HK-2 (cell line): Measurements from ENCODE around the gene OAF.
A peak's percentile ranks its signal among the peaks of the same experiment; 100 is the strongest.

Source experiments
- DNase-seq: peaks from one replicate; pipeline ENCODE4 v3.0.0-alpha.2; 2018; ENCODE audit not compliant: unreplicated experiment

Gene OAF

DNA sequence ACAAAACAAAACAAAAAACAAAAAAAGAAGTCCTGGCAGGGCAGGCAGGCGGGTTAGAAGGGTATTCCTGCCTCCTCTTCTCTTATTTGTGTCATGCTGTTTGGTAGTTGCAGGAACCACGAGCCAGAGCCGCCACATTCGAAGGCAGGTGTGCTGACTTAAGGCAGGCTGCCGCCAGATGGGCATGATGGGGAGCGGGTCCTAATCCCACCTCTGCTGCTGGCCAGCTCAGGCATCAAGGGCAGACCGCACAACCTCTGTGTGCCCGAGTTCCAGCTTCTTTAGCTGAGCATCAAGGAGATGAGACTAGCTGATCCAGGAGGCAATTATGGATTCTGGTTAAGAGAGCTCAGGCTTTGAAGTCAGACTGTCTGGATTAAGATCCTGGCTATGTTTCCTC is 12.1 kb downstream of the OAF start:
- DNase-seq, result no peak

GRCh38 chr11:120223793-120224192 is 13.0 kb downstream of the OAF start:
- DNase-seq, result no peak

DNA sequence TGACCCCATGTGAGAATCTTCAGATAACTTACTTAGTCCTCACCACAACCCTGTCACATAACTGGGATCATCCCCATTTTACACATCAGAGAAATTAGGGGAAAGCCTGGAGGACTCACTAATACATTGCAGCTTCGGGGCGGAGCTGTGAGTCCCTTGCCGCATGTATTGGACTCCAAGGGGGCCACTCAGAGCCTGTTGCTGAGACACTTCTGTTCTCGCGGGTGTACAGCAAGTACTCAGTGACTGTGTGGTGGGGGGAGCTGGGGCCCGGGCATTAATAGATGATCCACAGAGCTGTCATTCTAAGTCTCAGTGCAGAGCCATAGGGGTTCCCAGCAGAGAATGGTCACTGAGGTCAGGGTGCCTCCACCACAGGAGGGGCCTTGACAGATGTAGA is 13.5 kb downstream of the OAF start:
- no peak for DNase-seq

DNA sequence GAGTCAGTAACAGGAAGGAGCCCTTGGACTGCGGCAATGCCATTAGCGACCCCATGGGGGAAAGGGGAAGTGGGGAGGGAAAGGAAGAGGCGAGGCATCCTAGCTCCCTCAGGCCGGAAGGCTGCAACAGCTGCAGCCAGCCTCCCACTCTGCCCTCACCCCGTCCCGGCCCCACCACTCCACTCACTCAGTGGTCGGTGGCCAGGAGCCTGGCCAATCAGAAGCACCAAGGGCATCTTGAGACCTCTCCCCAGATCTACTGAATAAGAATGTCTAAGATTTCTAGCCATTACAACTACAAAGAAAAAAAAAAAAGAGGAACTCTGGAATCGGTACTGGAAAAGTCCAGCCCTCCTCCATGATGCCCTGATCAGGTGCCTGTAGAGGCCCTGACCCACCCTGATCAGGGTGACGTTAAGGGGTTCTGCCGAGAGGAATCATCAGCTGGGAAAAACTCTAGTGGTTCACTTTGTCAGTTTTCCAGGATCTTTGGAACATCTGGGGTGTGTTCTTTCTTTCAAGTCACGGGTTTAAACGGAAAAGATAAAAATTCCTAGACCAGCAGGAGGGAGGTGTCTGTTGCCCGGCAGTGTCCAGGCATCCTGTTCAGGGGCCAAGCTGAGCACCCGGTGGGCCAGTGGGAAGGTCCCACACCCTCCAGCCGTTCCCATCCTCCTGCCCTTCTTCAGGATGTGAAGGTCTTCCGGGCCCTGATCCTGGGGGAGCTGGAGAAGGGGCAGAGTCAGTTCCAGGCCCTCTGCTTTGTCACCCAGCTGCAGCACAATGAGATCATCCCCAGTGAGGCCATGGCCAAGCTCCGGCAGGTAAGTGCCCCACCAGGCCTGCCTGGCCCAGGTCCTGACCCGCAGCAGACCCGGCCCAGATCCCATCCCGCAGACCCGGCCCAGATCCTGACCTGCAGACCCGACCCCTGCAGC is 14.4 kb downstream of the OAF start:
- no peak for DNase-seq

DNA sequence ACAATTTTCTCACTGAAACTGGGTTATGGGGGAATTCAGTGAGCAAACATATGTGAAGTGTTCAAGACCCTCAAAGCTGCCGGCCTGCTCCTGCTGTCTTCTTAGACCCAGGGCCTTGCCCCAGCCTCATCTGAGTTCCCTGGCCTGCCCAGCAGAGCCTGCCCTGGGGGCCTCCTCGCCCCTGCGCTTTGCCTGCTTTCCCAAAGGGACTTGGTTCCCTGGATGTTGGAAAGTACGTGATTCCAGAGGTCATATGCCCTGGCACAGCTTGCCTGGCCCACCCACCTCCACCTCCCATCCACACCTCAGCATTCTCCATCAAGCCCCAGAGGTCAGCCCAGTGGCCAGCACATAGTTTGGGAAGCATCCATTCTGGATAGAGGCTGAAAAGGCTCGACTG is 15.4 kb downstream of the OAF start:
- DNase-seq, result no peak

GRCh38 chr11:120226714-120227113 is 15.9 kb downstream of the OAF start:
- no peak for DNase-seq

DNA sequence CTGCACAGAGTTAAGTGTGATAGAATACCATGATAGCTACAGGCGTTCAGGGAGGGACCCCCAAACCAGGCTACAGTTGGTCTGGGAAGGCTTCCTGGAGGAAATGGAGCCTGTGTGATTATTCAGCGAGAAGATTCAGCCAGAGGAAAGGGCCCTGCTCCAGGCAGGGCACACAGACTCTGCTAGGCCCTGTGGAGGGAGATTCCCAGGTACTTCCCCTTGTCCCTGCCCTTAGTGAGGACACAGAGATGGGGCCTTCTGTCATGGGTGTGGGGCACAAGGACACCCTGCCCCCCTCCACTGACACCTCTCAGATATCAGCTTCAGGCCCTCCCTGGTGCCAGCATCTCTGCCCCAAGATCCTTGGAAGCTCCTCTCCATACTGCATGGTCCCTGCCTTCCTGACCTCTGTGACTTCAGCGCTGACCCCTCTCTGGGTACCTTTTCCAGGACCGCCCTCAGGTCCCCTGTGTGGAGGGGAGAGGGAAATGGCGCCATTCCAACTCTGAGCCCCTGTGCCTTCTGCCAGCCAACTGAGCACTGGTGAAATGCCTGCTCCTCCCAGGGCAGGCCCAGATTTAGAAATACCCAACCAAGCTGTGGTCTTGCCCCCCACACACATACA is 16.5 kb downstream of the OAF start:
- DNase-seq, result no peak

- DNase-seq, result no peak
These were observed 18.1 kb downstream of the OAF start for GRCh38 chr11:120228794-120229384.

DNA sequence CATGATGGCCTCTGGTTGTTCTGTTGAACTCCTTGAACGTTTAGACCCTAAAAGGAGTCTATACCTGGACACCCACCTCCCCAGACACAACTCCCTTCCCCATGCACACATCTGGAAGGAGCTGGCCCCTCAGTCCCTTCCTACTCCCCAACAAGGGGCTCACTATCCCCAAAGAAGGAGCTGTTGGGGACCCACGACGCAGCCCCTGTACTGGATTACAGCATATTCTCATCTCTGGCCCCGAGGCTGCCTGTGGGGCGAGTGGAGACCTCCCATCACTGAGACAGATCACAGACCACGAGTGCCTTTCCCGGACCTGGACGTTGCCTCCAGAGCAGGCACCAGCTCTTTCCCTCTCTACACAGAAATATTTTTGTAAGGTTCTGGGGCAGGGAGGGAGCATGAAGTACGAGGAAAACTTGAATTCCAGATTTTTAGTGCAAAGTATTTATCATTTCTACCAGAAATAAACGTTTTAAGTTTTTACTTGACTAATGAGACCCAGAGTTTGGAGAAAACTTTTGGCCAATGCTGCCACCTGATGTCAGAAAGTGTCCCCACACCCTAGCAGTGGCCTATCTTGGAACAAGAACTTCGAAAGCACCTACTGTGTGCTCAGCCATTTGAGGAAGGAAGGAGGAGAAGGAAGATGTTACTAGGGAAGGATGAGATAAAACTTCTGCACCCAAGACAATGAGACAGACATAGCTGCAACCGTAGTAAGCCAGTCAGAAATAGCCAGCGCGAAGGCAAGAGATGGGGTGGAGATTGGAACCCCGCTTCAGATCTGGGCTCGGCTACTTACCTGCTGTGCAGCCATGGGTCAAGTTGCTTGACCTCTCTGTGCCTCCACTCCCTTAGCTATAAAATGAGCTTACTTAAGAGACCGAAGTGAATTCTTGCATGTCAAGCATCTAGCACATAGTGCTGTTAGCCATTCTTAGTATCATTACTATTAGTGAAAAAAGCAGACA is 18.9 kb downstream of the OAF start:
- no peak for DNase-seq

- no peak for DNase-seq
These were observed 19.7 kb downstream of the OAF start for GRCh38 chr11:120230433-120231071.

- no peak for DNase-seq
These were observed 21.1 kb downstream of the OAF start for GRCh38 chr11:120231963-120232362.

- no peak for DNase-seq
These were observed 22.5 kb downstream of the OAF start for GRCh38 chr11:120233207-120233803.

GRCh38 chr11:120235024-120235628 is 24.3 kb downstream of the OAF start:
- peak; percentile 51 for DNase-seq

DNA sequence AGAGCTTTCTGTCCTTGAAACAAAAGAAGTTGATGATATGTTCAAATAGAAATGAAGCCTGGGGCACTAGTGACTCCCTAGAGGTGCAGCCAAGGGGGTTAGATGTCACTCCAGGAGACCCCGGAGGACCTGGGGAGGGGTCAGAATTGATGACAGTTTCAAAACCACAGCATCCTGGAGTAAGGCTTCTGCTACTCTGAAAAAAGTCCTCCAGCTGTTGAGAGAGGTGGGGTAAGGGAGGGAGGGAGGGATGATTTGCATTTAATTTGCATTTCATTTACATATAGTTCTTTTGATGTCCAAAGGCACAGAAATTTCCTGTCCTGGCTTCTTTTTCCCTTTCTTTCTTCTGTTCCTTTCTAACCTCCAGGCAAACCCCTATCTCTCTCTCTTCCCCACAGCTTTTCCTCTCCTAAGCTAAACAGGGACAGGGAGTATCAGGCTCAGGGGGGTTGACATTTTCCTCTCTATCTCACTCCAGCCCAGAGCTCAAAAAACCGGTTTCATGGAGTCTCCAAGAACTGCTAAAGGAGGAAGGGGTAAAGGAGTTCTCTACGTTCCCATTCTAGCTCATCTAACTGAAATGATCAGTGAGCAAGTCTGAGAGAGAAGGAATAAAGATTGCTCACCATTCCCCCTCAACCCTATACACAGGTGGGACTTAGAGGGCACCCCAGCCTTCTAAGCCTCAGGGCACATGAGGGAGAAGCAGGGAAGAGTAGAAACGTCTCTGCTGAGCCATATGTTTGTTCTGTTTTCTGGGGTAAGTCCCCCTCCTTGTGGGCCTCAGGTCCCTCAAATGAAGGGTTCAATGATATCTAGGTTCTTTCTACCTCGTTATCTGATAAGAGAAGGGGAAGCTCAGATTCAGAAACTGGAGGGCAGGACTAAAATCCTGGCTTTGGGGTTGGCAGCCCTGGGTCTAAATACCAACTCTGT is 25.6 kb downstream of the OAF start:
- no peak for DNase-seq

GRCh38 chr11:120238968-120239620 is 28.3 kb downstream of the OAF start:
- no peak for DNase-seq

DNA sequence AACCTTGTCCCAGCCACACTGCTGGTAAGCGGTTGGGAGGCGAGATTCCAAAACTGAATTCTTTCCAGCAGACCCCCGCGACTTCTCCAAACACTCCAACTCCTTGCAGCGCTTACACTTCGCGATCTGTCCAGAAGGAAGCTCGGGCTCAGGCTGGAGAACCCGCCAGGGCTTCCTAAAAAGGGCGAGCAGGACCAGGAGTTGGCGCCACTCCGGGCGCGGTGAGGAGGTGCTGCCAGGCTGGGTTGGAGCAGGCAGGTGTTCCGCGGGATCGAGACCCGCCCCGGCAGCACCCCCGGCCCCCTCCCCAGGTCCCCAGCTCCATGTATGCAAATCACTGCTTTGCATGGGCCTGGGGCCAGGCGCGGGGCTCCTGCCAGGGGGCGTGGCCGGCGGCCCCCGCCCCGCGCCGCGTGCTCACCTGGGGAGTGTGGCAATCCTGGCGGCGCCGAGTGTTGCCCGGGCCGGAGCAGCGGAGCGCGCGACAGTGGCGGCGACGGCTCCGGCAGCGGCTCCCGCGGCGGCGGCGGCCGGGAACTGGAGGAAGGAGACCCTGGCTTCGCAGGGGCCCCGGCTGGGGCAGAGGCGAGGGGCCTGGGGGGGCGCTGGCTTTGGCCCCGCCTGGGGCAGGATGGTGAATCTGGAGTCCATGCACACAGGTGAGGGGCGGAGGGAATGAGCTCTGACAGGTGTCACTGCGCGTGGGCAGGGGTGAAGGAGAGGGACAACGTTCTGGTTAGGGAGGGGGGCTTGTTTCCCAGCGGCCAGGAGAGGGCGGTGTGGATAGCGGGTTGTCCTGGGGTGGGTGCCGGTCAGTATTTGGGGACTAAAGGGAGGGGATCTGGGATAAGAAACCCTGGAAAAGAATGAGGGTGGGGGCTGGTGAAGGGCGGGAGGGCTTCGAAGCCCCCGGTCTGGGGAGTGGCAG is 29.1 kb downstream of the OAF start, which contains the start of gene POU2F3:
TSS of gene POU2F3 (plus strand) at position 428 of the 928 bp plus-strand sequence. CDS start at position 632, 204 bp downstream.
- DNase-seq, result no peak

DNA sequence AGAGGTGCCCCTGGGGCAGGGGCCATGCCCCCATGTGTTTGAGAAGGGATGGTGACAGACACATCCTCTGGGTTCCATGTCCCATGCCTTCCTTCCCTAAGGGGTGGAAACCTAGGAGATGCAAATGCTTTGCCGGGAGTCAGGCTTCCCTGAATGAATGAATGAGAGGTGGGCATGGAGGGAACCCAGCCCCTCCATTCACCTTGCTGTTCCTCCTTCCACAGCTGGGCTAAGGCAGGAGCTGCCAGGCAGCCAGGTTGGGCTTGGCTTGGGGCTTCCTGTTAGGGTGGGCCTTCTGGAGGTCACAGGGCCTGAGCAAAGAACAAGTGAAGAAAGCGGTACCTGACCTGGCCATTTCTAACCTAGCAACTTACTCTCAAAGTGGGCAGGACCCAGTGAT is 30.0 kb downstream of the OAF start:
- no peak for DNase-seq
